ENCODE data around the gene ASB16.

DNA sequence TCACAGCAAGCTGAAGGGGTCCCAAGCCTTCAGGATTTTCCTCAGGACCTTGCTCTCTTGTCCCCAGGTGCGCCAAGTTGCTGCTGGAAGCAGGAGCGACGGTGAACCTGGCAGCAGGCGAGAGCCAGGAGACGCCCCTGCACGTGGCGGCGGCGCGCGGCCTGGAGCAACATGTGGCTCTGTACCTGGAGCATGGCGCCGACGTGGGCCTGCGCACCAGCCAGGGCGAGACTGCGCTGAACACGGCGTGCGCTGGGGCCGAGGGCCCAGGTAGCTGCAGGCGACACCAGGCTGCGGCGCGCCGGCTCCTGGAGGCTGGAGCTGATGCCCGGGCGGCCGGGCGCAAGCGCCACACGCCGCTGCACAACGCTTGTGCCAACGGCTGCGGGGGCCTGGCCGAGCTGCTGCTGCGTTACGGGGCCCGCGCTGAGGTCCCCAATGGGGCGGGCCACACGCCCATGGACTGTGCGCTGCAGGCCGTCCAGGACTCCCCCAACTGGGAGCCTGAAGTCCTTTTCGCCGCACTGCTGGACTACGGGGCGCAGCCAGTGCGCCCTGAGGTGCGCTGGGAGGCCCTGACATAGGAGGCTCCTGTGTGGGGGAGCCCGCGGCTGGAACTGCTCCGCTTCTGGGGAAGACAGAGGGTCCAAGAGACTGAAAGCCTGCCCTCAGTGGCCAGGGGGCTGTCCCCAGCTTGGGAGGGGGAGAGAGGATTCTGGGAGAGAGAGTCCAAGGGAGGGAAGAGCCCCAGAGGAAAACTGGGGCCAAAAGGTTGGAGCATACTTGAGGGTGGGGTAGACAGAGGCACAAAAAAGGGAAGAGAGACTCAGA lies 6.4 kb downstream of the ASB16 start:
- TF ChIP-seq CTCF (IDR thresholded peaks at IDR 0.05) (no peak), POLR2A (IDR thresholded peaks at IDR 0.05) (no peak)
